Activated CD8-positive, alpha-beta memory T cell treated with anti-CD3 and anti-CD28 coated beads for 4 hours (primary cell): ENCODE results near the gene KMT2E.

Source experiments
- DNase-seq, 2 donors: peaks; one replicate each; pipeline ENCODE4 v3.0.0-alpha.2; 2020; ENCODE audit warnings: low read depth in 2 of 2

Gene KMT2E

DNA sequence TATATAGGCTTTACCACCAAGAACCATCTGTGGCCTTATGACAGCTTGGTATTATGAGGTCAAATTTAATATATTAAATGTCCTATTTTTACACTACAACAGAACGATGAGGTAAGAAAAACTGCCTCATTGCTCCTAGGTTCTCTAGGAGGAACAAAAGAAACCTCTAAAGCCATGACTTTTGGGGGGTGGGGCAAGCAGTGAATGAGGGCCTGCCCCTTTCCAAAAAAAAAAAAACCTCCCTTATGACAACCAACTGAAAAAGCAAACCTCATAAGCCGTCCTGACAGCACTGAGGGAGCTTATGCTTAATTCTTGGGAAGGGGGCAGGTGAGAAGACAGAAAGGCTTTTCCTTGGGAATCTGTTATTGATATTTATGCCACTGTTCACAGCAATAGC lies 116.6 kb downstream of the KMT2E start:
- DNase-seq: no peak

DNA sequence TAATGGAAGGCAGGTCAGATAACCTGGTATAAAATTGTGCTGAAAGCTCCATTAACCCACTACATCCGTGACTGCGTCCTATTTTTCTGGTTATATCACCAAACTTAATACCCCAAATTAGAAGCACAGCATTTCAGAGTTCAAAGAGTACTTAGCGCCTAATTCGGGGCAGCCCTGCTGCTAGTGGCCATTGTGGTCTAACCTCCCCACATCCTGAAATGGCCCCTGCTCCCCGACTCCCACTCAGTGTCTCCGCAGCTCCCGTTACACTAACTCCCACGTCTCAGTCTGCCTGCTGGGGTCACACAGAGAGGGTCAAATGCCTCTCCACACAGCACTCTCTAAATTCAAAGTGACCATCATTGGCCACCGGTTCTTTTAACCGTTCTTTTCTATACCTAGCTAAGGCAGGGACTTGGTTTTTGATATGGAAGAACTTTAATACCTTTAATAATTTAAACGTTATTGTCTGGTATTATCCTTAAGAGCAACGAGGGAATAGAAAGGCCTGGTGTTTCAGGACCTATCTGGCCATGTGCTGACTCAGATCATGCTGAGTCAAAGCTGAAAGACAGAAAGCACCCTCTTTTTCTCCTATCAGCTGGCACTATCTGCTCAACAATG lies 117.1 kb downstream of the KMT2E start:
- DNase-seq: no peak

GRCh38 chr7:105131890-105132289 lies 117.9 kb downstream of the KMT2E start:
- DNase-seq: no peak

GRCh38 chr7:105132335-105132734 lies 118.3 kb downstream of the KMT2E start:
- DNase-seq: no peak

DNA sequence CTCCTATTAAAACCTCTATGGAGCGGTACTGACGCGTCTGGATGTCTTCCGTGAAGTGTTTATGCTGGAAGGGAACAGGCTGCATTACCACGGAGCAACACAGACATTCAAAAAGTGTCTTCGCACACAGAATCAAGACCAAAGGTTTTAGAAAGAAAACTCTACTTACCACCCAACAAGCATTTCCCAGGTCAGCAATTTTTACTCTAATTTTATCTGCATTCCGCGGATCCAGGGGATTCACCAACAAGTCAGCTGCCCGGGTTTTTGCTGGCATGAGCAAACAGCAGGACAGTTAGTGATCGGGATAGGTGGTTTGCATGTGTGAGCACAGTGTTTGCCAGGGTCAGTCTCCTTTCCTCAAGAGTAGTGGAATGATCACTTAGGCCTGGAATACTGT lies 118.8 kb downstream of the KMT2E start:
- no peak for DNase-seq

- DNase-seq: no peak
Measured at GRCh38 chr7:105133358-105133757, 119.4 kb downstream of the KMT2E start.

DNA sequence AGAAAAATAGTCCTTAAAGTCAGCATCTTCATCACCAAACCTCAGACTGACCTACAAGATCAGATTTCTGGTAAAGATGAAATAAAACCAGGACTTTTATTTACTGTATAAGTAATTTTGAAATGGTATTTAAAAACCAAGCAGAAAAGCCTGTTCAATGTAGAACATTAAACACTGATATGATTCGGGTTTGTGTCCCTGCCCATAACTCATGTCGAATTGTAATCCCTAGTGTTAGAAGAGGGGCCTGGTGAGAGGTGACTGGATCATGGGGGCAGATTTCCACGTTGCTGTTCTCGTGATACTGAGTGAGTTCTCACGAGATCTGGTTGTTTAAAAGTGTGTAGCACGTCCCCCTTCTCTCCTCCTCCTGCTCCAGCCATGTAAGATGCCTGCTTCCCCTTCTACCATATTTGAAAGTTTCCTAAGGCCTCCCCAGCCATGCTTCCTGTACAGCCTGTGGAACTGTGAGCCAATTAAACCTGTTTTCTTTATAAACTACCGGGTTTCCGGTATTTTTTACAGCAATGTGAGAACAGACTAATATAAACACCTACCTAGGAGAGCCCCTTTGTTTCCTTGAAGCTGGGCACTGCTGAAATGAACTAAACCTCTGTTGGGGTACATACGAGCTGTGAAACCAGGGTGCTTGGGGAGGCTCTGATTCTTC lies 120.1 kb downstream of the KMT2E start:
- DNase-seq: no peak

- no peak for DNase-seq
Measured at GRCh38 chr7:105136221-105136620, 122.2 kb downstream of the KMT2E start.

- DNase-seq: no peak
Measured at GRCh38 chr7:105137898-105138297, 123.9 kb downstream of the KMT2E start.

- no peak for DNase-seq
Measured at GRCh38 chr7:105139381-105139780, 125.4 kb downstream of the KMT2E start.

DNA sequence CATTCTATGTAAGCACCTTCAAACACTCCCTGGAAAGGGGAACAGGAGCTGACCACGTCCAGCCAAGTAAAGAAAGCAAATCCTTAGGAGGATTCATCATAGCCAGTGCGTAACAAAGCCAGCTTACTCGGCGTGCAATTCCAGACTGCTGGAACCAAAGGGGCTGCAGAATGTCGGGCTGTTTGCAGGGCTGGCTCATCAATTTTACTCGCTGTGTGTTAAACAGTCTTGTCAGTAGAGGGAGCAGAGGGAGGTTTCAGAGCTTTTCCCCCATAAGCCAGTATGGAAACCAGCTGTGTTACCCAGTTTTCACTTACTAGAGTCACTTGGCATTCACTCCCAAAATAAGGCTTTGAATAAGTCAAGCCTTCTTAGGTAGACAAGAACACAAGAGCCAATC lies 127.1 kb downstream of the KMT2E start:
- no peak for DNase-seq

DNA sequence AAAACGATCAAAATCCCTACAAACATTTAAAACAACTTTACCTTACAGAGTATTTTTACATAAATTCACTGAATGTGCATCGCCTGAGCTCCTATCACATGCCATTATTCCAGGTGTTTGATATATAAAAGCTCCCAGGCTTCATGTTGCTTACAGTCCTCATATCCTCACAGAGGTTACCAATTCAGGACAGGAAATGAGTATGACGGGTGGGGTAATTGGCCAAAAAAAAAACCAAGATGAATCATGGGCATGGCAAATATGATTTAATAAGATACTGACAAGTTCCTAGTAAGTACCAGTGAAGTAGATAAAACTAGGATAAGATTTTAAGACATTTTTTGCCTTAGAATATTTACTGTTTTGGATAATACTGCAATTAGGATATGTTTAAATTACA lies 135.8 kb downstream of the KMT2E start:
- DNase-seq: no peak

GRCh38 chr7:105151152-105151551 lies 137.1 kb downstream of the KMT2E start:
- DNase-seq: no peak

DNA sequence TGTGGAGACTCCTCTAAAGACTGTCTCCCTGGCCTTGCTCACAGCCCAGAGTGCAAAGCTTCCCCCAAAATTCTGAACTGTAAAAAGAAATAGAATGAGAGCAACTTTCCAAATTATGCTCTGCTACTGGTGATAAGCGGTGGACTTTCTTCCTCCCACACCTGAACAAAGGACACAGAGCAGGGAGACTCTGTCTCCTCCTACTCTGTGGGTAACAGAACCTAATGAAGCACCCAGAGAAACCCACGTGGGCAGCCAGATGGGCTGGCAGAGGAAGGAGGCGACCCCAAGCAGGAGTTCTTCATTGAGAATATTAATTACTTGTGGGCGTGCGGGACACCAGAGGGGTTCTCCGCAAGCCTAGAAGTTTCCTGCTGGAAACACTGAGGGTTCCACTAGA lies 139.5 kb downstream of the KMT2E start:
- DNase-seq: no peak

- DNase-seq: no peak
Measured at GRCh38 chr7:105154084-105154483, 140.1 kb downstream of the KMT2E start.

- no peak for DNase-seq
Measured at GRCh38 chr7:105156731-105157130, 142.7 kb downstream of the KMT2E start.

DNA sequence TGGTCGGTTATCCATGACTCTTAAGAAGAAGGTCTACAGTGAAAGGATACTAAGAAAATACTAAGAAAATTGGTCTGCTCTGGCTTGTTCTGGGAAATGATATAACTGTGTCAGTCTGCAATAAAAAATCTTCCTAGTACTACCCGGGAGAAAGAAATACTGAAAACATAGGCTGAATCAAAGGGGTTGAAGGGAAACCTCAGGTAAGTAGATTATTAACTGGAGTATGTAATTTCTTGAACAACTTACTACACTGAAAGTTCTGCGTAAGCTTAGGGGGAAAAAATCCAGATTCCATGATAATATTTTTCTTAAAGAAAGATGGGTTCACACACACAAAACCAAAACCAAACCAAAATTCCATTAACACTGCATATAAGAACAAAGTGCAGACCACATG lies 143.3 kb downstream of the KMT2E start:
- no peak for DNase-seq

GRCh38 chr7:105161366-105161765 lies 147.4 kb downstream of the KMT2E start:
- DNase-seq: no peak
